HL-60/S4 (cell line): ENCODE measurements around the gene PTCD2.

ENCODE experiments used
- in situ Hi-C: fragments of 300-500 bp; cut with MboI; formaldehyde crosslinking; loops from 2 replicates; pipeline ENCODE4 v1.14.3; 2022; ENCODE audit warnings: low sequenced_read_pairs

PTCD2 gene, protein sequence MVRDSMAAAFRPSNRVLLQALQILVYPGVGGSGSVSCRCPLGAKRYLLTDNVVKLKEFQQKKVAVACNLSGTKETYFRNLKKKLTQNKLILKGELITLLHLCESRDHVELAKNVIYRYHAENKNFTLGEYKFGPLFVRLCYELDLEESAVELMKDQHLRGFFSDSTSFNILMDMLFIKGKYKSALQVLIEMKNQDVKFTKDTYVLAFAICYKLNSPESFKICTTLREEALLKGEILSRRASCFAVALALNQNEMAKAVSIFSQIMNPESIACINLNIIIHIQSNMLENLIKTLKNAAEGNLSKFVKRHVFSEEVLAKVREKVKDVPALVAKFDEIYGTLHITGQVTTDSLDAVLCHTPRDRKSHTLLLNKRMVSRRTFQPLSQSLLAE

DNA sequence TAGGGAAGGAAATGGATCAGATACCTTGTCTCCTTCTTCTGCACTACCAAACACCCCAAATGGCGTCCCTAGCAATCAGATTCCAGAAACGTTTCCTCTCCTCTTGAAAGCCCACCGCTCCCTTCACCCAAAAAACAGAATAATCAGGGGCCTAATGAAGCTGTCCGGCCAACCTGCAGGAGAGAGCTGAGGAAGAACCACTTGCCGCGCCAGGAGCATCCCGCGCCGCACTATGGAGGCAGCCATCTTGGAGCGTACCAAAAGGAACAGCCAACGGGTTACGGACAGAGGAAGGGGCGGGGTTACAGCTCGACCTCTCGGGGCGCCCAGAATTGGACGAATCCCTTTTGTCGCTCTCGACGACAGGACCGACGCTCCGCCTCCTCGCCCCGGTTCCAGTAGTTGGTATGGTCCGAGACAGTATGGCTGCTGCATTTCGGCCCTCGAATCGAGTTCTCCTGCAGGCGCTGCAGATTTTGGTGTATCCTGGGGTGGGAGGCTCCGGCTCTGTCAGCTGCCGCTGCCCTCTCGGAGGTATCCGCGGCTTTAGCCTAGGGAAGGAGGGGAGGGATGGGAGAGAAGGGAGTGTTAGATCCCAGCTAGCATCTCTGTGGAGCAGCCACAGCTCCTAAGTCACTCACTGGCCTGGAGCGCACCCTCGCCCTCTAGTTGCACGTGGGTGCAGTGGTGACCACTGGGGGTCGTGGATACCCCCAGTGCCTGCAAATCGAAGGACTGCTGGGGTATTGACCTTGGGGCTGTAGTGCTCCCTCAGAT is at the start of gene PTCD2, which contains the start of gene MRPS27:
TSS of gene PTCD2 (plus strand) at position 398 of the 777 bp plus-strand sequence. CDS start at position 408, 10 bp downstream.
TSS of gene MRPS27 (minus strand) at position 265 of the 777 bp plus-strand sequence. CDS start at position 246, 19 bp downstream.
- in situ Hi-C loops, result no loop called here

DNA sequence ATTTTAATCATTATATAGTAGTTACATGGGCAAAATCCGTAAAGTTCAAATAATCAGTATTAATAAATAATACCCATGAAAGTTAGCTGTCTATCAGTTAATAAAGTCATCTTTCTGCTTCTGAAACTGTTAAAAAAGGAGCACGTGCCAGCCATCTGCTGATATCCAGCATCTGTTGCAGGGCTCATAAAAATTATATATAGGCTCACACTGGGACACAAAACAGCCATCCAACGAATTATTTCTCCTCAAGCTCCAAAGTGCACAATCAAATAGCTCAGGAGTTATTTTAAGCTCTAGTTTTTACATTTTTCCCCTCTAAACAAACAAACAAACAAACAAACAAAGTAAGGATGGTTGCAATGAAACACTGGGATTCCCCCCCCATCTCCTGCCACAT is 48.5 kb upstream of the PTCD2 start:
- in situ Hi-C loops, result no loop called here

DNA sequence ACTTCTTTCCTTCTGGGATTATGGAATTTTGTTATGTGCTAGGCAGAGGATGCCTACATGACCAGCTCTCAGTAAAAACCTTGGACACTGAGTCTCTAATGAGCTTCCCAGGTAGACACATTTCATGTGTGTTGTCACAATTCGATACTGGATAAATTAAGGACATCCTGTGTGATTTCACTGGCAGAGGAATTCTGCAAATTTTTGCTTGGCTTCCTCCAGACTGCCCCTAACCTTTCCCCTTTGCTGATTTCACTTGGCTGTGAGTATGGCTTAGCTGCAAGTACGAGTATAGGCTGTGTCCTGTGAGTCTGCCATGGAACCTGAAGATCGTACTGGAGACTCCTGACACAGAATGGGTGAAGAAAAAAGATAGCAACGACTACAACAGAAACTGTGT is 47.8 kb upstream of the PTCD2 start:
- in situ Hi-C loops, result no loop called here

DNA sequence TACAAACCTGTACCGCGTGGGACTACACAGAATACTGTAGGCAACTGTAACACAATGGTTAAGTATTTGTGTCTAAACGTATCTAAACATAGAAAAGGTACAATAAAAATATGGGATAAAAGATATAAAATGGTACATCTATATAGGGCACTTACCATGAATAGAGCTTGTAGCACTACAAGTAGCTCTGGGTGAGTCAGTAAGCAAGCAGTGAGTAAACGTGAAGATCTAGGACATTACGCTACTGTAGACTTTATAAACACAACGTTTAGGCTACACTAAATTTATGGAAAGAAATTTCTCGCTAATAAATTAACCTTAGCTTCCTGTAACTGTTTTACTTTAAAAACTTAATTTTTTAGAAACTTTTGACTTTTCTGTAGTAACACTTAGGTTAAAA is 46.6 kb upstream of the PTCD2 start:
- in situ Hi-C loops, result no loop called here

DNA sequence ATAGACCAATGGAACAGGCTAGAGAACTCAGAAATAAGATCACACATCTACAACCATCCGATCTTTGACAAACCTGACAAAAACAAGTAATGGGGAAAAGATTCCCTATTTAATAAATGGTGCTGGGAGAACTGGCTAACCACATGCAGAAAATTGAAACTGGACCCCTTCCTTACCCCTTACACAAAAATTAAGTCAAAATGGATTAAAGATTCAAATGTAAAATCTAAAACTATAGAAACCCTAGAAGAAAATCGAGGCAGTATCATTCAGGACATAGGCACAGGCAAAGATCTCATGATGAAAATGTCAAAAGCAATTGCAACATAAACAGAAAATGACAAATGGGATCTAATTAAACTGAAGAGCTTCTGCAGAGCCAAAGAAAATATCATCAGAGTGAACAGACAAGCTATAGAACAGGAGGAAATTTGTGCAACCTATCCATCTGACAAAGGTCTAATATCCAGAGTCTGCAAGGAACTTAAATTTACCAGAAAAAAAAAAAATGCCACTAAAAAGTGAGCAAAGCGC is 43.9 kb upstream of the PTCD2 start:
- in situ Hi-C loops, result no loop called here

DNA sequence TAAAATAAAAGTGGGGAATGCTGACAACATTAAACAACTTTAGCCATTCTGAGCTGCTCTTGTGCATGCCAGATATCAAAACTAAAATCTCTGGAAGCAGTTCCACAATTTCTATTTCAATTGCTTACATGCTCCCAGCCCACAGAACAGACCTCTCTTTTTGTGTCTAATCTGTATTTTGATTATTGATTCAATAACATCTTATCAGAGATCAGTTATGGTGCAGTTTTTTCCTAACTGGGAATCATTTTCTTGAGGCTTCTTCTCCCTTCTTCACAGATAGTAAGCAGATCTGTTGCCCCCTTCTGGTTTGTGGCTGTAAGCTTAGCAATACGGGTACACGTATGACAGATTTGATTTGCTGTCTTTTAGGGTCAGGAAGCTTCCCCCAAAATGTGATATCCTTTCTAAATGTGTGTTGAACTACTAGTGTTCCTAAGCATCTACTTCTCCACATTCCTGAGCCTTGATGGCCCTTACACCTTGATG is 39.5 kb upstream of the PTCD2 start:
- in situ Hi-C loops, result no loop called here

DNA sequence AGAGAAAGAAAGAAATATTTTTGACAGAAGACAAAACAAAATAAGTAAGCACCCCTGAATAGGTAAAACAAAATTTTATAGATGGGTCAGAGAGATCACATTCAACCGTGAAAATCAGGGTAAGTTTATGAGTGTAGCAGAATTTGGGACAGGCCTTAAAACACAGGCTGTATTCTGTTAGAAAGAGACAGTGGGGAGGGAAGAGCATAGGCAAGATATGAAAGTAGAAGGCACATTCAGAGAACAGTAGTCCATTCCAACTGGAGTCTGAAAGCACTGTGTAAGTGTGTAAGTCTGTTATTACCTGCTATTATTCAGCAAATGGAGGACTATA is 38.8 kb upstream of the PTCD2 start:
- in situ Hi-C loops, result no loop called here

DNA sequence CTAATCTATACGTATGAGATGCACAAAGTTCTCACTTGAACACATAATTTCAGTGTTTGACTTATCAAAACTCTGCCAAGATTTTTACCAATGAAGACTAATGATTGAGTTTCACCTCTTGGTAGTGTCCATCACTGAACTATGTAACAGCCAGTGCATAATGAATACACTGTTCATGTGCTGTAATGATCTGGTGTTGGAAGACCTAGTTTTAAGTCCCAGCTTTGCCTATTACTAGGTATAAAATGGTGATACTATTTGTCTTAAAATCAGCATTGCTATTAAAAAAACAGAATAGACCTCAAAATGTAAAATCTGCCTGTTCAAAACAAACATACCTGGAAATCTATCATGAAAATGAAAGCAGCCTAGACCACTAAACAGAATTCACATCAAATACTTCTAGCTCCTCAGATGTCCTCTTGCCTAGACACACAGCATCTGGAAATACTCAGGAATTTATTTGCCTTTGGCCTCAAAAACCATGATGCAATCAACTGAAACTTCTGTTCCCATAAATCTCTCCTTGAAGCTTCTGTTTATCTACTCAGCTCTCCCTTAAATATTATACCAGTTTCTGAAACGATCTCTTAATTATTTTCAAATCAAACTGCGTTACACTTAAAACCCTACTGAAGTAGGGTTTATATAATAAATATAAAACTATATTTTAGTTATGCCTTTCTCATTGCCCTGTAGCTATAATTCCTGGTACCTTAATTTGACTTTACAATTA is 38.2 kb upstream of the PTCD2 start:
- in situ Hi-C loops, result no loop called here

DNA sequence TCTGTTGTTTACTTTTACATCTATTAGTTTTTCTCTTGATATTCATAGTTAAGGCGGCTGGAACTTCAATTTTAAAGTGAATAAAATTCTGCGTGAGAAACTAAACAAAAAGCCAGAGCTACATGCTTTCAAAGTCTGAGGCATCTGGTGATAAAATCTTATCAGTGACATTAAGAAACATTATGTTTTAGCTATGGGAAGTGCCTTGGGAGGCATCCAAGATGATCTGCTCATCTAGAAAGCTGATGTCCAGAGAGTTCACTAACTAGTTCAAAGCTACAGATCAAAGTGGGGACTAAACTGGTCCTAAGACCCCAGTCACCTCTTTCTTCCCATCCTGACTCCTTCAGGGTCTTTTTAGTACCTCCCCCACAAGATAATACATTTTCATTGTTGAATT is 37.3 kb upstream of the PTCD2 start:
- in situ Hi-C loops, result no loop called here

DNA sequence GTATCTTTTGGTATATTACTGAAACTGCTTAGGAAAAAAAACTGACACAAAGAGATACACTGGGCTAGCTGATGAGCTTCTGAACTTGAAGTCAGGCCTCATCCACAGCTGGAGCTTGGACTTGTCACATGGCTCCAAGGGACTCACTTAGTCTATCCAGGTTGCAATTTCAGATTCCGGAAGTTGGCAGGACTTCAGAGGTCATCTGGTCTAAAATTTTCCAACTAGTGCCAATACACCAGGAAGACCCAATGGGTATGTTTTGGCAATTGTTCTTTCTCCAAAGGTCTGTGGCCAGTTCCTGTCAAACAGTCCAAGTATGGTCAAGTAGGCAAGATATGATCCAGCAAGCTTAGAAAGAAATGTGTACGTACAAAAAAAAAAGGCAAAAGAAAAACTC is 36.8 kb upstream of the PTCD2 start:
- in situ Hi-C loops, result no loop called here

DNA sequence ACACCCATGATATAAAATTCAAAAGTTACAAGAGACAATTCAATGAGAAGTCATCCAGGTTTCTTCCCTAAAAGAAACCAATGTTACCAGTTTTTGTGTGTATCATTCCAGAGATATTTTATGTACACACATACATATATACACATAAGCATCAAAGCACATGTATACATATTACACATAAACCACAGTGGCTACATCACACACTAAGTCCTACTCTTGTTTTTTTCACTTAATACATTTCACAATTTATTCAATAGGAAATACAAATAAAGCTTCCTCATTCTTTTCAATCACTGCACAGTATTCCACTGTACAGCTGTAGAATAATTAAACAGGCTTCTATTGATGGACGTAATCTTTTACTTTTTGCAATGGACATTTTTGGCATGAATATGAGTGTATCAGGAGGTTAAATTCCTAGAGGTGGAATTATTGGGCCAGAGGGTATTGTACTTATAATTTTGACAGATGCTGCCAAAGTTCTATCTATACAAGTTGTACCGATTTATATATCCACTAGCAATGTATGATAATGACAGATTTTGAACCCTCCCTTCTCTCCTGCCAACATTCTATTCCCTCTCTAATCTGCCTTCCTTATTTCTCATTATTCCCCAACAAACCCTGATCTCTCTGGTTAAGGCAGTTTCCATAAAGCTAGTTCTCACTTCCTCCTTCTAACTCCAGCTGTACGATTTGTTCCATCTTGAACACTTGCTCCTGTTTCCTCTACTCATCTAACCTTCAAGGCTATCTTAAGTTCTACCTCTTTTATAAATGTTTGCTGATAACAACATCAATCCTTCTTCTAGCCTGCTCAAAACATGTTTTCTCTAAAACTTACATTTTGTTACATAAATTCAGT is 35.4 kb upstream of the PTCD2 start:
- in situ Hi-C loops, result no loop called here

DNA sequence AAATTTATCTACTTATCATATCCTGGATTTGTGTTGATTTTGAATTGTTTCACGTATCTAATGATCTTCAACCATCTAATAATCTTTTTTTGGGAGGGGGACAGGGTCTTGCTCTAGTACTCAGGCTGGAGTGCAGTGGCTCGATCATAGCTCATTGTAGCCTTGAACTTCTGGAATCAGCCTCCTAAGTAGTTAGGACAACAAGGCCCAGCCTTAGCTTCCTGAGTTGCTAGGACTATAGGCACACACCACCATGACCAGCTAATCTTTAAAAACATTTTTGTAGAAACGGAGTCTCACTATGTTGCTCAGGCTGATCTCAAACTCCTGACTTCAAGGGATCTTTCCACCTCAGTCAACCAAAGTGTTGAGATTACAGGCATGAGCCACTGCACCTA is 34.8 kb upstream of the PTCD2 start:
- in situ Hi-C loops, result no loop called here

DNA sequence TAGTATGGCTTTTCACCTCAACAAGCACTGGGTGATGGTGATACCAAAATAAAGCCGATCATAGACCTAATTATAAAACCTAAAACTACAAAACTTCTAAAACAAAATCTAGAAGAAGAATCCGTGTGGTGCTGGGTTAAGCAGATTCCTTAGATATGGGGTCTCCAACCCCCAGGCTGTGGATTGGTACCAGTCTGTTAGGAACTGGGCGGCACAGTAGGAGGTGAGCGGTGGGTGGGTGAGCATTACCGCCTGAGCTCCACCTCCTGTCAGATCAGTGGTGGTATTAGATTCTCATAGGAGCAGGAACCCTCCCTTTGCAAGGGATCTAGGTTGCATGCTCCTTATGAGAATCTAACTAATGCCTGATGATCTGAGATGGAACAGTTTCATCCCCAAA is 33.4 kb upstream of the PTCD2 start:
- in situ Hi-C loops, result no loop called here

DNA sequence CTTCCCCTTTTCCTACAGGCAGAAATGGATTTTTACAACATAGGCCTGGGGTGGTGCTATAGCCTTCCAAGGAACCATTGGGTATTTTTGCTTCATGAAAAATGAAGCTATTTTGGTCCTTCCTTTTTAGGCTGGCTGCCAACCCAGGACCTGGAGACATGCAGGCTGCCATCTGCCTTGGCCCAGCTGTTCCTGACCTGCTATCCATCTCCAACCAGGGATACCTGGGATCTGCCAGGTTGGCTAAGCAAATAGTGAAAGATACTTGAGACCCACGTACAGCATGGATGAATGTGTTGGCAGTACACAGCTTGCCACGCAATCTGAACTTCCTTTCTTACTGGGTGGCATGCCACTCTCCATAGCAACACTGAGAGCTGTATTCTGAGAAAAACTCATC is 31.2 kb upstream of the PTCD2 start:
- in situ Hi-C loops, result no loop called here

DNA sequence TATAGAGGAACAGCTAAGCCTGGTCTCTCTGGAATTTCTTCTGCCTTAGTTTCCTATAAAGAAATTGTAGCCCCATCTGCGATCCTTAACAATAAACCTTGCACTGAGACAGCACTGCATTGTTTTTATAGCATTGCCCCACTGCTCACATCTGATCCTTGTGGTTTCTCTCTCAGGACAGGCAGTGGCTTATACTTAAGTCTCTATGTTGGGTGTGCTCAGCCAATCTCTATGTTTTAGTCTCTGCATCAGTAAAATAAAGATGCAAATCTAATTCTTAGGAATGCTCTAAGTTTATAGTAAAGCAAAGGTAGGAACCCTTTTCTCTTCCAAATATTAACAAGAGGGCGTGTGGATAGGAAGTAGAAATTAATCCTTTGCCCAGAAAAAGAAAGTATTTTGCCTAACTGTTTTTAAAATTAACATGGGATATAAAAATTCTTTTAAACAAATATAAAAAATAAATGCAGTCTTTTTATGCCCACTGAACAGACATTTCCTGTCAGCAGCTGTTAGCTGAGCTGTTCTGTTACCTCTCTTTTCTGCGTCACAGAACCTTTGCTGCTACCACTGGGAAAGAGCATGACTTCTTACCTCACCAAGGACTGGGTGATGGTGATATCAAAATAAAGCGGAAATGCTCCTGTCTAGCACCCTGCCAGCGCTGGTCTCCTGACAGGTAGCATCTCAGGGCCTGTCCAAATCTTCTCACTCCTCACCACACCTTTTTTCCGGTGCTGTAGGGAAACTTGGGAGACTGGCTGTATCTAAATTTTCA is 29.6 kb upstream of the PTCD2 start:
- in situ Hi-C loops, result no loop called here

DNA sequence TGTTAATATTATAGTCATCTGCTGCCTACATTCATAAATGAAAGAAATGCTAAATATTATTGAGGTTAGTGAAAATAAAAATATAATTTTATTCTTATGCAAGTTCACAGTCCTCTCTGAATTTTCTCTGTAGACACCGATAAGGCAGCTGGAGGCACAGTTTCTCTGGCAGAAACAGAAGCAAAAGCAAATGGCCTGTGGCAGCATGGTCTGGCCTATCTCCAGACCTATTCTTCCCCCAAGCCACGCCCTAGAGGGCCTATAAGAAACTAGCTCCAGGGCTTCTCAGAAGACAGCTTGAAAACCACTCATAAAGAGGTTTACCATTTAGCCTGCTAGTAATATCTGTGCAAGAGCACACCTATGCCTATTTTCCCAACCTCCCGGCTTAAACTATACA is 28.6 kb upstream of the PTCD2 start:
- in situ Hi-C loops, result no loop called here

DNA sequence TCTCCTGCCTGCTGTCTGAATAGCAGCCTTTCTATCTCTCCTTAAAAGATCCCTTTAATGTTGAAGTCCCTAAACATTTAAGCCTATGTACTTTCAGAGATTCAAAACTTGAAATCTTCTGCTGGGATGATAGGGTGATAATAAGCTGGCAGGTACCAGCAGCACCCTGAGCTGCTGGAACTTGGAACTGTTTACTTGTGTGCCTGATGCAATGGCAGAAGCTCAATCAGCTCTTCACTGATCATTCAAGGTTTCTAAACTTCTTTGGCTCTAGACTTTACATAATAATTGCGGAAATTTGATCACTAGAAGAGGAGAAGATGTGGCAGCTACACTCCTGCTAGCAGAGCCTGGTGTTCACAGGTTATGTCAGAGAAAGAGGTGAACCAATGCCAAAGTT is 27.8 kb upstream of the PTCD2 start:
- in situ Hi-C loops, result no loop called here

DNA sequence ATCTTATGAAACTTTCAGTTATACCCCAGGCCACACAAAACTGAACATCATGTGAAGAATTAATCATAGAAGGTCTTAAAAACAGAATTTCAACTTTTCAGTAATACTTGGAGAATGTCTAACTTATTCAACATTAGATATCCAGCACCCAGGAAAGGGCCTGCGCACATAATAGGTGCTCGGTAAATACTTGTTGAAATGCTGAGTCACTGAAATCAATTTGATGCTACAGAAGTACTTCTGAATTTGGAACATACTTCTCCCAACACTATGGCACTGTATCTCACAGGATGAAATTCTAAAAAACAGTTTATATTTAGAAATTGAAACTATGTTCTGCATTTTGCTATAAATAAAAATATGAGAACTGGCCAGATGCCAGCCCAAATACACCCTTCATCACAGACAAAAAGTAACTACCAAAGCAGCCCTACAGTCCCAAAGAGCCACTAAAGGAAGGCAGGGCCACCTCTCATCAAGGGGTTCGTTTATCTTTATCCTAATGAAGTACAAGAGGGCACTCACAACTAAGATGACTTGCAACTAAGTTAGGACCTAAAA is 26.6 kb upstream of the PTCD2 start:
- in situ Hi-C loops, result no loop called here

DNA sequence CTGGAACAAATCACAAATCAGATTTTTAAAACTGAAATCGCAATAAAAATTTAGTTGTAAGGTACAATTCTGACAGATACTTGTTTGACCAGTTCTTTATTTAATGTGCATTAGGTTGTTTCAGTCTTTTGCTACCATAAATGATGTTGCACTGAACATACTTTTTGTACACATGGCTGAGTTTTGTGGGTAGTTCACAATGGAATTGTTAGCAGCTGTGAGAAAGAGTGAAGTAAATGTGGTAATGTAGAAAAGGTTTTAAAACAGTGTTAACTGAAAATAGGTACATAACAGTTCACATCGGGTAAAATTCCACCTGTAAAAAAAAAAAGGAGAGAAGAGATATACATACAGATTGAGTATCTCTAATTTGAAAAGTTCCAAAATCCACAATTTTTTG is 25.7 kb upstream of the PTCD2 start:
- in situ Hi-C loops, result no loop called here
